ENCODE data around the gene SLC48A1.
"Not testable (repeated sequence)": the region's sequence is repeated elsewhere in the genome, so short reads cannot be mapped to it uniquely, and the experiment has no call there.

- TF ChIP-seq CTCF (IDR thresholded peaks at IDR 0.05; ENCODE audit: insufficient read depth, low read length); REST (IDR thresholded peaks at IDR 0.05; ENCODE audit: insufficient replicate concordance, low read depth); POLR2AphosphoS5 (IDR thresholded peaks at IDR 0.05; ENCODE audit: low read depth): not testable (repeated sequence)
These were observed 42.4 kb downstream of the SLC48A1 start for GRCh38 chr12:47815447-47815846.
